Caco-2 (cell line): ENCODE data around the gene NCAPD3. TPM values are rescaled to one million over a fixed set of nuclear protein-coding genes. Genes with fewer than 3 reads are reported as not detected.
"Not testable (repeated sequence)": the region's sequence is repeated elsewhere in the genome, so short reads cannot be mapped to it uniquely, and the experiment has no call there.

Source experiments
- BruUV-seq: library from RNA; stranded (reverse); fragments of 400-500 nt; replicated peaks from 2 replicates; lab custom pipeline; 2021; lab: Mats Ljungman, UMichigan
- CTCF ChIA-PET: fragments of 300-600 bp; sonication (Branson Sonifier 250); formaldehyde crosslinking; loops from one replicate; lab custom pipeline; 2022; ENCODE audit warnings: antibody characterized with exemption; lab: Charles Lee
- POLR2A ChIA-PET: fragments of 300-600 bp; sonication (Branson Sonifier 250); formaldehyde crosslinking; loops from one replicate; lab custom pipeline; 2022; ENCODE audit warnings: antibody characterized with exemption; lab: Charles Lee
- DNase-seq, 2 experiments: peaks; one replicate each; pipeline versions ENCODE4 v3.0.0 to v3.0.0-alpha.2; 2020 to 2022
- H3K27me3 ChIP-seq: replicated peaks from 2 replicates; pipeline ENCODE4 v1.6.0; 2011; ENCODE audit warnings: low read length; ENCODE audit not compliant: control insufficient read depth, insufficient read depth
- H3K36me3 ChIP-seq: 2 replicates; pipeline ENCODE4 v1.5.1; 2011; ENCODE audit warnings: low read length; ENCODE audit not compliant: control insufficient read depth, insufficient read depth
- H3K4me1 ChIP-seq: fragments of 250-450 bp; sonication (Bioruptor Pico); 2 replicates; pipeline ENCODE4 v1.5.1; 2020; ENCODE audit warnings: mild to moderate bottlenecking
- H3K4me3 ChIP-seq: 2 replicates; pipeline ENCODE4 v1.5.1; 2011; ENCODE audit warnings: low read depth, mild to moderate bottlenecking, control low read depth, low read length
- H3K9me3 ChIP-seq: fragments of 250-450 bp; sonication (Bioruptor Pico); 2 replicates; pipeline ENCODE4 v1.5.1; 2020; ENCODE audit warnings: mild to moderate bottlenecking, moderate library complexity
- H3K27ac Mint-ChIP-seq: one replicate; pipeline ENCODE4 v1.8.0; 2022; ENCODE audit warnings: mixed read lengths; ENCODE audit not compliant: unreplicated experiment
- H3K27me3 Mint-ChIP-seq: one replicate; pipeline ENCODE4 v1.8.0; 2022; ENCODE audit warnings: mixed read lengths; ENCODE audit not compliant: insufficient read depth, unreplicated experiment
- H3K36me3 Mint-ChIP-seq: one replicate; pipeline ENCODE4 v1.8.0; 2022; ENCODE audit warnings: mild to moderate bottlenecking, mixed read lengths; ENCODE audit not compliant: insufficient read depth, unreplicated experiment
- H3K4me1 Mint-ChIP-seq: one replicate; pipeline ENCODE4 v1.8.0; 2022; ENCODE audit warnings: low read depth, mixed read lengths; ENCODE audit not compliant: unreplicated experiment
- H3K4me3 Mint-ChIP-seq: one replicate; pipeline ENCODE4 v1.8.0; 2022; ENCODE audit warnings: mild to moderate bottlenecking, moderate library complexity, mixed read lengths; ENCODE audit not compliant: unreplicated experiment
- H3K9me3 Mint-ChIP-seq: one replicate; pipeline ENCODE4 v1.8.0; 2022; ENCODE audit warnings: mixed read lengths; ENCODE audit not compliant: unreplicated experiment
- CTCF ChIP-seq, 2 experiments: fragments of 200-600 bp in 1 of 2; IDR thresholded peaks; 1 replicate in 1 of 2; 2 replicates in 1 of 2; pipeline versions ENCODE4 v1.5.1 to v1.8.0; 2011 to 2022; ENCODE audit warnings: antibody characterized with exemption in 1 of 2, control low read depth in 1 of 2, inconsistent platforms in 1 of 2, low read depth in 1 of 2, low read length in 1 of 2, mild to moderate bottlenecking in 1 of 2, moderate library complexity in 1 of 2; ENCODE audit not compliant: insufficient read depth in 1 of 2, severe bottlenecking in 1 of 2, unreplicated experiment in 1 of 2
- intact Hi-C: fragments of 100-400 bp; cut with micrococcal nuclease; formaldehyde crosslinking; loops from one replicate; pipeline ENCODE4 v1.10.0; 2022; ENCODE audit not compliant: unreplicated experiment
- total RNA-seq: library from RNA; stranded (reverse); gene quantifications from 2 replicates; pipeline ENCODE4 v1.2.3, GENCODE V29; 2022

Gene NCAPD3
- total RNA-seq, 1 experiment from 2014 or later, result 108 TPM

GRCh38 chr11:134196756-134197155, 27.0 kb downstream of the NCAPD3 start:
- ChIA-PET CTCF (interaction anchor here (0.7 kb wide), 1 partner anchor 9 kb away, joined by 7 read pairs; no protein-coding TSS in a partner anchor), POLR2A (no interaction called here)
- Histone ChIP-seq H3K36me3 (peaks cover 4% of the 10 kb centered on the region), H3K4me1 (peaks cover 17% of the 10 kb centered on the region), H3K27me3 (no peaks in the 10 kb centered on the region), H3K9me3 (no peaks in the 10 kb centered on the region), H3K4me3 (no peak overlapping the region)
- no peaks in the 10 kb centered on the region for H3K9me3 Mint-ChIP-seq
- TF ChIP-seq CTCF (IDR thresholded peaks at IDR 0.05; ENCODE audit: insufficient read depth in 1 of 2, low read depth in 1 of 2, low read length in 1 of 2, severe bottlenecking in 1 of 2, unreplicated experiment in 1 of 2), result no peak
- no peak overlapping the region for H3K4me3 Mint-ChIP-seq
- H3K36me3 Mint-ChIP-seq, result peaks cover 89% of the 10 kb centered on the region
- peaks cover 21% of the 10 kb centered on the region for H3K4me1 Mint-ChIP-seq
- H3K27me3 Mint-ChIP-seq, result no peaks in the 10 kb centered on the region
- no peak overlapping the region for H3K27ac Mint-ChIP-seq
- intact Hi-C loops, result no loop called here
- no peak for DNase-seq
- no TSS peak for BruUV-seq

GRCh38 chr11:134188092-134188491, 35.7 kb downstream of the NCAPD3 start:
- H3K4me1 Mint-ChIP-seq, H3K9me3 ChIP-seq, H3K27ac Mint-ChIP-seq, POLR2A ChIA-PET, CTCF ChIA-PET, H3K4me1 ChIP-seq, H3K27me3 Mint-ChIP-seq, intact Hi-C loops, H3K4me3 ChIP-seq, BruUV-seq, H3K4me3 Mint-ChIP-seq, DNase-seq, H3K27me3 ChIP-seq: not testable (repeated sequence)
- peaks cover 10% of the 10 kb centered on the region for H3K36me3 ChIP-seq
- H3K36me3 Mint-ChIP-seq, result peaks cover 92% of the 10 kb centered on the region
- H3K9me3 Mint-ChIP-seq, result peaks cover 22% of the 10 kb centered on the region

GRCh38 chr11:134181707-134182106, 42.1 kb downstream of the NCAPD3 start:
- H3K4me1 Mint-ChIP-seq, result no peaks in the 10 kb centered on the region
- no peak overlapping the region for H3K27ac Mint-ChIP-seq
- no peak overlapping the region for H3K4me3 ChIP-seq
- TF ChIP-seq CTCF (IDR thresholded peaks at IDR 0.05; ENCODE audit: insufficient read depth in 1 of 2, low read depth in 1 of 2, low read length in 1 of 2, severe bottlenecking in 1 of 2, unreplicated experiment in 1 of 2), result no peak
- no peaks in the 10 kb centered on the region for H3K27me3 ChIP-seq
- no peaks in the 10 kb centered on the region for H3K9me3 ChIP-seq
- intact Hi-C loops, result no loop called here
- H3K27me3 Mint-ChIP-seq, result no peaks in the 10 kb centered on the region
- H3K9me3 Mint-ChIP-seq, result no peaks in the 10 kb centered on the region
- H3K36me3 ChIP-seq, result peaks cover 8% of the 10 kb centered on the region
- no peaks in the 10 kb centered on the region for H3K4me1 ChIP-seq
- H3K36me3 Mint-ChIP-seq, result peaks cover 62% of the 10 kb centered on the region
- BruUV-seq, result no TSS peak
- H3K4me3 Mint-ChIP-seq, result no peak overlapping the region
- POLR2A ChIA-PET, result no interaction called here
- DNase-seq, result no peak
- CTCF ChIA-PET, result no interaction called here
